ENCODE results near the gene WDR44. TPM values are rescaled to one million over a fixed set of nuclear protein-coding genes. Genes with fewer than 3 reads are reported as not detected.

WDR44 gene
- total and polyA plus RNA-seq, 10 of the 15 experiments (the other 5 are each of a cell fraction or from before 2014, with no cell fraction given), result 3.4 to 14.0 (median 11.6) TPM

- TF ChIP-seq ATF3 (IDR thresholded peaks at IDR 0.05; ENCODE audit: borderline replicate concordance, extremely low read depth, low read depth, low read length) (no peak), ELK1 (IDR thresholded peaks at IDR 0.05; ENCODE audit: low read depth, low read length) (no peak), CTCF (IDR thresholded peaks at IDR 0.05 in 2 of 3, conservative IDR thresholded peaks at IDR 0.05 in 1 of 3; ENCODE audit: control insufficient read depth in 2 of 3, extremely low read depth in 1 of 3, insufficient read depth in 1 of 3, low read depth in 3 of 3, low read length in 3 of 3) (no peak)
Measured at GRCh38 chrX:118493653-118494297, 147.9 kb downstream of the WDR44 start (continued).

- CTCF ChIA-PET, result interaction anchor here (0.6 to 1.8 kb wide), 2 partner anchors 106 to 107 kb away, joined by 3 to 7 read pairs; no protein-coding TSS in a partner anchor
- FAIRE-seq, result no peak
- intact Hi-C loops (cut with micrococcal nuclease; ENCODE audit: unreplicated experiment) (no loop called here), in situ Hi-C loops (cut with MboI) (no loop called here)
- 0 out of 2 replicates have a peak, but pooled peaks cover 3% of the 10 kb centered on the region for H3K4me1 ChIP-seq (ENCODE audit: control insufficient read depth, insufficient read depth, low read length)
- H3K27me3 ChIP-seq (replicated peaks in 1 of 2; ENCODE audit: control insufficient read depth in 2 of 2, insufficient read depth in 2 of 2, low read length in 1 of 2), result no peaks in the 10 kb centered on the region
- DNase-seq (ENCODE audit: low read depth, low spot score), result peak; percentile 58
- H4K20me1 ChIP-seq (ENCODE audit: control insufficient read depth, insufficient read depth), result no peaks in the 10 kb centered on the region
- no peaks in the 10 kb centered on the region for H3K36me3 ChIP-seq (ENCODE audit: control insufficient read depth in 2 of 2, insufficient read depth in 2 of 2, low read length in 1 of 2)
- peak within 1 kb of the TSS; percentile 74 for H3K4me3 ChIP-seq
- POLR2A ChIA-PET, result interaction anchor here (1.2 to 3.6 kb wide), 4 partner anchors 35 to 236 kb away, joined by 3 to 39 read pairs (median 10); no protein-coding TSS in a partner anchor
- peak within 1 kb of the TSS; percentile 73 for H3K9ac ChIP-seq (ENCODE audit: control insufficient read depth, insufficient read depth, low read length)
- peak within 1 kb of the TSS; percentile 66 for H3K27ac ChIP-seq (ENCODE audit: control insufficient read depth, insufficient read depth)
- peak; percentile 84 for ATAC-seq
- 33% methylated on average over 43 of the region's 64 CpGs for WGBS (ENCODE audit: insufficient coverage, insufficient replicate concordance, low lambda C conversion rate, missing lambda C conversion rate)
- no TSS peak for BruUV-seq (replicated peaks)
- H3K4me2 ChIP-seq (ENCODE audit: control insufficient read depth, insufficient read depth), result peak within 1 kb of the TSS; percentile 68
- RAD21 ChIA-PET (ENCODE audit: unreplicated experiment), result interaction anchor here (0.6 to 3.7 kb wide), 9 partner anchors 11 to 336 kb away, joined by 3 to 33 read pairs (median 5); no protein-coding TSS in a partner anchor
- peaks cover 24% of the 10 kb centered on the region for H3K79me2 ChIP-seq (ENCODE audit: control insufficient read depth, insufficient read depth, low read length)
- SMC1A ChIA-PET (ENCODE audit: uncharacterized antibody, unreplicated experiment), result interaction anchor here (1.1 to 3.6 kb wide), 6 partner anchors 34 to 144 kb away, joined by 3 to 24 read pairs (median 5); no protein-coding TSS in a partner anchor
- no peaks in the 10 kb centered on the region for H3K9me3 ChIP-seq (replicated peaks; ENCODE audit: control insufficient read depth, insufficient read depth, low read length)
- peak within 1 kb of the TSS; percentile 75 for H2AFZ ChIP-seq (ENCODE audit: control insufficient read depth, low read depth, low read length)
- TF ChIP-seq BHLHE40 (IDR thresholded peaks at IDR 0.05; ENCODE audit: borderline replicate concordance in 1 of 2, low read depth in 2 of 2, low read length in 1 of 2) (peak in 1 of 2 experiments; percentile 16; a peak in 1 of 4 replicates), POLR2AphosphoS2 (IDR thresholded peaks at IDR 0.05; ENCODE audit: low read depth, low read length) (no peak), USF1 (IDR thresholded peaks at IDR 0.05; ENCODE audit: borderline replicate concordance, extremely low read length, insufficient read depth, low read depth, low read length) (peak; percentile 43), ZNF384 (IDR thresholded peaks at IDR 0.05; ENCODE audit: borderline replicate concordance, low read depth, low read length) (0 out of 2 replicates have a peak, but pooled peaks have one; percentile 25), PAX5 (IDR thresholded peaks at IDR 0.05; ENCODE audit: borderline replicate concordance, low read depth, low read length) (no peak), SPI1 (IDR thresholded peaks at IDR 0.05; ENCODE audit: borderline replicate concordance, insufficient read depth, low read depth, low read length) (peak; percentile 62), RFX5 (IDR thresholded peaks at IDR 0.05; ENCODE audit: low read depth, low read length) (no peak)
Measured at GRCh38 chrX:118495061-118495921, 149.4 kb downstream of the WDR44 start, which contains the start of gene DOCK11. DOCK11 (plus strand) TSS chrX:118495815; CDS start chrX:118495972, 157 bp downstream.

Data from GM12878 (cell line).